Stomach (tissue), 4 donors: ENCODE results near the gene SELENOP.

Source experiments
- EP300 ChIP-seq: sonication (generic); formaldehyde crosslinking; IDR thresholded peaks from one replicate; pipeline ENCODE4 v1.6.1; 2017; ENCODE audit warnings: antibody characterized with exemption
- POLR2AphosphoS5 ChIP-seq, 3 donors: sonication (generic); formaldehyde crosslinking; IDR thresholded peaks; one replicate each; pipeline ENCODE4 v1.6.1; 2016; ENCODE audit warnings: antibody characterized with exemption in 3 of 3
- TF ChIP-seq, protein P1 (sequence below), 7 experiments: fragments of 450-650 bp in 4 of 7; fragments of 200-600 bp in 3 of 7; sonication (generic) in 3 of 7; IDR thresholded peaks; one replicate each; pipeline ENCODE4 v1.5.1; 2016 to 2019; ENCODE audit warnings: antibody characterized with exemption in 7 of 7, control low read depth in 2 of 7, mild to moderate bottlenecking in 1 of 7

DNA sequence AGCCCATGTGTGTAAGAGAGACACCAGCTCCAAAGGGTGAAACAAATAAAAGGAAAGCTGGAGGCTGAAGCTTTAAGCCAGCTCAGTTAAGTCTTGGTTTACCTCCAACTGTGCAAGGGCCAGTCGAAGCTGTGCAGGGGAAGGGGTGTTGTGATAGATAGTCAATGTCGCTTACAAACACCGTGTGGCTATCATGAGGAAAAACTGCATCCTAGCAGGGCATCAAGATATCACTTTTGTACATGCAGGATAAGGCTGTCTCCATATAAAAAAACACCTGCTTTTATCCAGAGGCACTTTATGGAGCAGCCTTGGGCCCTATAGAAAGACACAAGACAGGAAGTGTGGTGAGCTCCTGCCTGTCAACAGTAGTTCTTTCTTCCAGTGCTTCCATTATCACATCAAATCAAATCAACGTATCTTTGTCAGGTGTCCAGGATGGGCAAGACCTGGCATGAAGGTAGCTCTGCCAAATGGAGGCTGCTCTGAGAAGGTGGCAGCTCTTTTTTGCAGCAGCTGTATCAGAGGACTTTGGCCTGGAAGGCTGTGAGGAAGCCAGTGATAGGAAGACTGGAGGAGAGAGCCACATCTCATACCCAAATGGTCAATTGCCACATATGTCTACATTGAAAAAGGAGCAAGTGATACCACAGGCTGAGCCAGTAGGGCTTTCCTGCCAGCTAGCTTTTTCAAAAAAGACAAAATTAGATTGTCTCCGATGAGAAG, 29.3 kb upstream of the SELENOP start:
- TF ChIP-seq EP300 (no peak), POLR2AphosphoS5 (IDR thresholded peaks at IDR 0.05) (no peak)
- TF ChIP-seq, protein P1, sequence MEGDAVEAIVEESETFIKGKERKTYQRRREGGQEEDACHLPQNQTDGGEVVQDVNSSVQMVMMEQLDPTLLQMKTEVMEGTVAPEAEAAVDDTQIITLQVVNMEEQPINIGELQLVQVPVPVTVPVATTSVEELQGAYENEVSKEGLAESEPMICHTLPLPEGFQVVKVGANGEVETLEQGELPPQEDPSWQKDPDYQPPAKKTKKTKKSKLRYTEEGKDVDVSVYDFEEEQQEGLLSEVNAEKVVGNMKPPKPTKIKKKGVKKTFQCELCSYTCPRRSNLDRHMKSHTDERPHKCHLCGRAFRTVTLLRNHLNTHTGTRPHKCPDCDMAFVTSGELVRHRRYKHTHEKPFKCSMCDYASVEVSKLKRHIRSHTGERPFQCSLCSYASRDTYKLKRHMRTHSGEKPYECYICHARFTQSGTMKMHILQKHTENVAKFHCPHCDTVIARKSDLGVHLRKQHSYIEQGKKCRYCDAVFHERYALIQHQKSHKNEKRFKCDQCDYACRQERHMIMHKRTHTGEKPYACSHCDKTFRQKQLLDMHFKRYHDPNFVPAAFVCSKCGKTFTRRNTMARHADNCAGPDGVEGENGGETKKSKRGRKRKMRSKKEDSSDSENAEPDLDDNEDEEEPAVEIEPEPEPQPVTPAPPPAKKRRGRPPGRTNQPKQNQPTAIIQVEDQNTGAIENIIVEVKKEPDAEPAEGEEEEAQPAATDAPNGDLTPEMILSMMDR (IDR thresholded peaks at IDR 0.05) = no peak
